NCI-H1694 (cell line): Measurements from ENCODE around the gene RUNX3.

ENCODE experiments used
- DNase-seq: peaks from one replicate; lab custom pipeline; 2025; lab: John Stamatoyannopoulos, UW

The RUNX3 gene

GRCh38 chr1:24886241-24886640, 43.8 kb downstream of the RUNX3 start:
- DNase-seq: no peak

DNA sequence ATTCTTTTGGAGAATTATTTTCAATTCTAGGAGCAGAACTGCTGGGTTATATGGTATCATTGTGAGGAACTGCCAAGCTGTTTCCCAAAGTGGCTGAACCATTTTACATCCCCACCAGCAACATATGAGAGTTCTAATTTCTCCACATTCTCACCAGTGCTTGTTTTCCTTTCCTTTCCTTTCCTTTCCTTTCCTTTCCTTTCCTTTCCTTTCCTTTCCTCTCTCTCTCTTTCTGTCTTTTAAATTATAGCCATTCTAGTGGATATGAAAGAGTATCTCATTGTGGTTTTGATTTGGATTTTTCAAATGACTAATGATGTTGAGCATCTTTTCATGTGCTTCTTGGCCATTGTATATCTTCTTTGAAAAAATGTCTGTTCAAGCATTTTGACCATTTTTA, 45.3 kb downstream of the RUNX3 start:
- no peak for DNase-seq

DNA sequence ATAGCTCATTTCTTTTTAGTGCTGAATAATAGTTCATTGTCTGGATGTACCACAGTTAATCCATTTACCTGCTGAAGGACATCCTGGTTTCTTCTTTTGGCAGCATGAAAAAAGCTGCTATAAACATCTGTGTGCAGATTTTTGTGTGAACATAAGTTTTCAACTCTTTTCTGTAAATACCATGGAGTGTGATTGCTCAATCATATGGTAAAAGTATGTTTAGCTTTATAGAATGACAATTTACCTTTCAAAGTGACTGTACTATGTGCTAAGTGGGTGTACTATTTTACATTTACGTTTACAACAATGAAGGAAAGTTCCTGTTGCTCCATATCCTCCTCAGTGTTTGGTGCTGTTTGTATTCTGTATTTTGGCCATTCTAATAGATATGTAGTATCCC, 49.0 kb downstream of the RUNX3 start:
- no peak for DNase-seq

GRCh38 chr1:24878775-24879742, 51.0 kb downstream of the RUNX3 start:
- no peak for DNase-seq

- DNase-seq: no peak
Measured at GRCh38 chr1:24878045-24878444, 52.0 kb downstream of the RUNX3 start.

DNA sequence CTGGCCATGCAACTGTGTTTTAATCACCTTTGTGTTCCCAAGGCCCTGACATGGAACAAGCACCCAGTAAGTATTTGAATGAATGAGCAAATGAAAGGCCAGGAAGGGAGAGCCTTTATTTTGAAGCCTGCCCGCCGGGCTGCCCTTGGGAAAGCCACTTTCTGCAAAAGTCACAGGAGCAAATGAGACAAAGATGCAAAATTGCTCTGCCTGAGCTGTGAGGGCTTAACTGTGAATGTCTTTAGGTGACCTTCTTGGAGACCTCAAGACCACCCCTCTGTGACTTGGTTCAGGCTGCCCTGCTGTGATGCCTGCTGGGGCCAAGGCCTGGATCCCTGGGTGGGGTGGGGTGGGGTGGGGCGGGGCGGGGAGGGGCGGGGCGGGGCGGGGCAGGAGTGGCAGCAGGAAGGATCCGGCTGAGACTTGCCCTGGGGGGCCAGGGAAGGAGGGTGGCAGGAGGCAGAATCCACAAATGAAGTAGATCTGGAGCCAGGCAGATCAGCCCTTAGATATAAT, 54.0 kb downstream of the RUNX3 start:
- no peak for DNase-seq

DNA sequence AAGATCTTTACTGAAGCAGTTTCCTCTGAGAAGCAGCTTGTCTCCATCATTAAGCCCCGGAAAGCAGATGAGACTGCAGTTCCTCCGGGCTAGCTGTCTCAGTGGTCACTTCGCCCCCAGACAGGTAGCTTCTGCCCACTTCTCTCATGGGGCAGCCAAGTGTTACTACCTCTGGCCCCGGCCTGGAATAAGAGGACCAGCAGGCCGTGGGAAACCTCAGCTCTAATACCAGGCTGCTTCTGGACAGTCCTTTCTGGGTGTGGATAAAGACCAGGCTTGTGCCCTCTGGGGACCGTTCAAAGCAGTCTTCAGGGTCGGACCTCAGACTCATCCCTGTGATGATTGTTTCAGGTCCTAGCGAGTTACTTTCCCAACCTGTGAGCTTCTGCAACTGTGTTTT, 54.8 kb downstream of the RUNX3 start:
- DNase-seq: no peak

GRCh38 chr1:24874611-24875234, 55.4 kb downstream of the RUNX3 start:
- DNase-seq: no peak

DNA sequence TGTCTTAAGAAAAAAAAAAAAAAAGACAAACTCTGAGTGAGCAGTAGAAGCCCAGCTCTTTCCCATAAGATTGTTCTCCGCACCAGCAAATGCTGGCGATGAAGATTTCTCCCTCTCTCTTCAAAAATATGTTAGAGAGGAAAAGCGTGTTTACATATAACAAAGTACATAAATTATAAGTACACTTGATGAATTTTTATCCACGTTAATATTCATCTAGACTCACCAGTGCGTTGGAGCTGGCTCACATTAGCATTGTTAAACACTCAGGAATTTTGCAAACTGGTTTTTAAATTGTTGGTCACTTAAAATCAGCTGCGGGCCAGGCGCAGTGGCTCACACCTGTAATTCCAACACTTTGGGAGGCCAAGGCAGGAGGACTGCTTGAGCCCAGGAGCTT, 56.0 kb downstream of the RUNX3 start:
- no peak for DNase-seq

- DNase-seq: no peak
Measured at GRCh38 chr1:24873148-24873547, 56.9 kb downstream of the RUNX3 start.

GRCh38 chr1:24872061-24872850, 57.8 kb downstream of the RUNX3 start:
- DNase-seq: no peak

DNA sequence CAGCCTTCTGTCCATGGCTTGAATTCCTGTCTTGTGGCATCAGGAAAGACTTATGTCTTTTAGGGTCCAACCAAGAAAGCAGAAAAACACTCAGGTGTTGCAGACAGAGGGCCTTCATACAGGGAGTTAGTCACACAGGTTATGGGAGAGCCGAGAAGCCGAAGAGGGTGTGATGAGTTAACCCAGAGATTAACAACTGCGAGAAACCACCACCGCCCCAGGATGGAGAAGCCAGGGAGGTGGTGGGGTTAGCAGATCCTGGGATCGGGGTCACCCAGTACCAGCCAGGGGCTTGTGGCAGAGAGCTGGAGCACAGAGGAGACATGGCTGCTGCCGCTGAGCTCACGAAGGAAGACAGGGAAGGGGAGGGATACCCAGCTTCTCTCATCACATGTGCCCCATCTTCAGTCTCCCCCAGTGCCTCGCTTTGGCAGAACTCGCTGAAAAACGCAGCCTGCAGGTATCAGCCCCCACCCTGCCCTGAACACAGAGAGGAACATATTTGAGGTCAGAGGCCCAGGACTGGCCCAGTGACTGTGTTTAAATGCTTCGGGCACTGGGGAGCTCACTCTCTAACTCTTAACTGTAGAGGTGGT, 58.7 kb downstream of the RUNX3 start:
- no peak for DNase-seq

DNA sequence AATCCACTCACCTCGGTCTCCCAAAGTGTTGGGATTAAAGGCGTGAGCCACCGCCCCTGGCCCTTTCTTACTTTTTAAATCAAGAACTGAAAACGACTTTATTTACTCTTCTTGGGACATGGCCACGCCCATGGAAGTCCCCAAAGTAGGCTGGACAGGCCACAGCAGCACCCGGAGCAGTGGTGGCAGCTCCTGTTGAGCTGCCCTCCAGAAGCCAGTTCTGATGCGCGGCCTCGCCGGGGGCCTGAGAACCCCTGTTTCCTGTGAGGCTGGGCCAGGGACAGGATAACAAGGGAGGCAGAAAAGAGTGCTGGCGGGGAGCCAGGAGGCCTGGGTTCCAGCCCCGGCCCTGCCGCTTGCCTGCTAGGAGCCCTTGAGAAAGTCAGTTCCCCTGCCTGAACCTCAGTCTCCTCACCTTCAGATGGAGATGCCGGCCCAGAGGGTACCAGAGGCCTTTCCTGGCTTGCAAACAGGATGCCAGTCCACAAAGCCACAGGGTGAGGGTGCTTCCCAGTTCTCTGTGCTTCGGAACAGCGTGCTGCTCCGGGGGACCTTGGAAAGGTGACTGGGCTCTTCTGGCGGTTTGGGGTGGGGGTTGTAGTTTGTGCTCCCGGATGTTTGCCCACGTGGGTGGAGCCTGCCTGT, 59.4 kb downstream of the RUNX3 start:
- no peak for DNase-seq

GRCh38 chr1:24868016-24868875, 61.8 kb downstream of the RUNX3 start:
- DNase-seq: no peak

- DNase-seq: no peak
Measured at GRCh38 chr1:24867084-24867870, 62.8 kb downstream of the RUNX3 start.

- DNase-seq: no peak
Measured at GRCh38 chr1:24866211-24867083, 63.6 kb downstream of the RUNX3 start.

GRCh38 chr1:24865587-24865986, 64.5 kb downstream of the RUNX3 start:
- no peak for DNase-seq

- no peak for DNase-seq
Measured at GRCh38 chr1:24865168-24865567, 64.9 kb downstream of the RUNX3 start.

- DNase-seq: no peak
Measured at GRCh38 chr1:24864370-24864777, 65.7 kb downstream of the RUNX3 start.
